Activated CD8-positive, alpha-beta T cell treated with anti-CD3 and anti-CD28 coated beads for 36 hours (primary cell): ENCODE data around the gene ISCA2. TPM values are rescaled to one million over a fixed set of nuclear protein-coding genes. Genes with fewer than 3 reads are reported as not detected.
A peak's percentile ranks its signal among the peaks of the same experiment; 100 is the strongest.

Experiments used
- ATAC-seq: fragments of 200-7000 bp; cut with Tn5 transposase; one replicate; pipeline ENCODE4 v1.10.0; 2021; ENCODE audit warnings: mild to moderate bottlenecking, moderate library complexity
- CTCF ChIA-PET: fragments of 350-600 bp; sonication (Branson Sonifier 250); formaldehyde crosslinking; loops from one replicate; lab custom pipeline; 2021; ENCODE audit warnings: antibody characterized with exemption; lab: Charles Lee
- POLR2A ChIA-PET: fragments of 350-600 bp; sonication (Branson Sonifier 250); formaldehyde crosslinking; loops from one replicate; lab custom pipeline; 2021; ENCODE audit warnings: antibody characterized with exemption; lab: Charles Lee
- DNase-seq: peaks from one replicate; pipeline ENCODE4 v3.0.0-alpha.2; 2020
- H3K27ac Mint-ChIP-seq: one replicate; pipeline ENCODE4 v1.8.0; 2021; ENCODE audit warnings: mild to moderate bottlenecking, mixed read lengths
- H3K27me3 Mint-ChIP-seq: one replicate; pipeline ENCODE4 v1.8.0; 2021; ENCODE audit warnings: mixed read lengths
- H3K36me3 Mint-ChIP-seq: one replicate; pipeline ENCODE4 v1.8.0; 2021; ENCODE audit warnings: low read depth, mixed read lengths
- H3K4me1 Mint-ChIP-seq: one replicate; pipeline ENCODE4 v1.8.0; 2021; ENCODE audit warnings: low read depth, mixed read lengths
- H3K4me3 Mint-ChIP-seq: one replicate; pipeline ENCODE4 v1.8.0; 2021; ENCODE audit warnings: mild to moderate bottlenecking, moderate library complexity, mixed read lengths
- H3K9me3 Mint-ChIP-seq: one replicate; pipeline ENCODE4 v1.8.0; 2021; ENCODE audit warnings: mixed read lengths
- CTCF ChIP-seq: fragments of 200-600 bp; IDR thresholded peaks from one replicate; pipeline ENCODE4 v1.8.0; 2022; ENCODE audit warnings: antibody characterized with exemption, mild to moderate bottlenecking
- intact Hi-C: fragments of 100-400 bp; cut with micrococcal nuclease; formaldehyde crosslinking; loops from one replicate; pipeline ENCODE4 v1.10.0; 2022
- total RNA-seq, 2 experiments: library from RNA; stranded (reverse); gene quantifications; one replicate each; pipeline ENCODE4 v1.2.3, GENCODE V29; 2021

The ISCA2 gene
- total RNA-seq, 2 experiments from 2014 or later: 29.1 to 31.7 TPM

DNA sequence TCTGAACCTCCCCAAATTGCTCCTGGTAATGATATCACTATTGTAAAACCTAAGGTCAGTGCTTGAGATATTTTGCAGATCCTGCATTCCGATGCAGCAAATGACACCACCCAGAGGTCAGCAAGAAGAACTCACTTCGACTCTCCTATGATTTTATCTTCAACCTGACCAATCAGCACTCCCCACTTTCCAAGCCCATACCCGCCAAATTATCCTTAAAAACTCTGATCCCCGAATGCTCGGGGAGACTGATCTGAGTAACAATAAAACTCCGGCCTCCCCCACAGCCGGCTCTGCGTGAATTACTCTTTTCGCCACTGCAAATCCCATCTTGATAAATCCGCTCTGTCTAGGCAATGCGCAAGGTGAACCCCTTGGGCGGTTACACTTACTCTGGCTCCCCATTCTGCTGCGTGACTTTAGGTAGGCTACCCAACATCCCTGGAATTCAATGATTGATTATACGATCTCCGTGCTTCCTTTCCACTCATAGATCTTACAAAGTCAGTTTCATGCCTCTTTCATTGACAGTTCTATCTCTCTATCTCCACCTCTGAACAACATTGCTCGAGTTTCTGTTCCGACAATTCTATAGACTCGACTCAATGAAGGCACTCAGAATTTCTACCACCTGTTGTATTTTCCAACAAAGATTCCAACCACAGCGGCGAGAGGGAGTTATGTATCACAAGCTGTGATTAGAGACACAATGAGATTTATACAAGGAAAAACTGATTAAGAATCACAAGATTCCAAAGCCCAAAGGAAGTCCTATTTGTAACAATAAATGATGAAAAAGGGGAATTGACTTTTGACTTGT is 1.4 kb upstream of the ISCA2 start:
- intact Hi-C loops: loop anchor here (2.0 kb wide), 1 partner anchor 129 kb away; no protein-coding TSS in a partner anchor
- Mint-ChIP-seq H3K4me1 (peaks cover 24% of the 10 kb centered on the region), H3K9me3 (no peaks in the 10 kb centered on the region), H3K27ac (no peak overlapping the region), H3K36me3 (peaks cover 4% of the 10 kb centered on the region), H3K4me3 (no peak overlapping the region), H3K27me3 (no peaks in the 10 kb centered on the region)
- CTCF ChIA-PET: no interaction called here
- peak; percentile 25 for DNase-seq
- POLR2A ChIA-PET: interaction anchor here (0.7 kb wide), 1 partner anchor 194 kb away, joined by 3 read pairs; no protein-coding TSS in a partner anchor
- TF ChIP-seq CTCF: peak; percentile 31
- ATAC-seq: no peak

DNA sequence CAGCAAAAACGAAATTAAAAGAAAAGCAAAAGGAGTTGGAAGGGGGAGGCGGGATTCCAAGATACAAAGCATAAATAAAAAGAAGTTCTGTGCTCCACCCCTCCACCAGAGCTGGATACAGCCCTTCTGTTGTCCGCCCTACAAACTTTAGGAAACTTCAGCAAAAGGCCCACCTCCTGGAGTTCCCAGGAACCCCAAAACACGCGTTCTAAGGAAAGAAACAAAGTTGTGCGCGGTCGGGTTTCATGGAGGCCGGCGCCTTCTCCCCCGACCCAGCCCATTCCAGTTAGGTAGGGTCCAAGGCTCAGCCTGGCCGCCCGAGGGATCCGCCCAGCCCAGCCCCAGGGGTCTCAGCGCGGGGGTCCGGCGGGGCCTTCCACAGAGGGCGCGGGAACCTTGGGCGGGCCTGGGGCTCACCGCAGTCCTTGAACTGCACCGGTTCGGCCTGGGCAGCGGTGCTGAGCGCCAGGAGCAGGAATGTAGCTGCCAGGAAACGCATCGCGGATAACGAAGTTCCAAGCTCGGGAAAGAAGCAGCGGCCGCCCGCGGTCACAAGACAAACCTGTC is 706 bp upstream of the ISCA2 start, which contains the start of gene NPC2:
Gene NPC2, minus strand, starts transcription at position 530 of the 567 bp plus-strand sequence. Its CDS starts 31 bp downstream, at position 499.
- intact Hi-C loops: loop anchor here (2.0 kb wide), 1 partner anchor 130 kb away; no protein-coding TSS in a partner anchor
- TF ChIP-seq CTCF: no peak
- POLR2A ChIA-PET: interaction anchor here (1.0 kb wide), 1 partner anchor 458 kb away, joined by 3 read pairs; no protein-coding TSS in a partner anchor
- DNase-seq (no peak), ATAC-seq (no peak)
- no peaks in the 10 kb centered on the region for H3K9me3 Mint-ChIP-seq
- CTCF ChIA-PET: interaction anchor here (1.0 to 1.5 kb wide), 2 partner anchors 45 to 116 kb away, joined by 3 to 5 read pairs; no protein-coding TSS in a partner anchor
- H3K36me3 Mint-ChIP-seq: peaks cover 6% of the 10 kb centered on the region
- H3K4me1 Mint-ChIP-seq: peaks cover 24% of the 10 kb centered on the region
- H3K27ac Mint-ChIP-seq: peak within 1 kb of the TSS; percentile 89
- no peak within 1 kb of the TSS for H3K4me3 Mint-ChIP-seq
- H3K27me3 Mint-ChIP-seq: no peaks in the 10 kb centered on the region

- no peak for DNase-seq
- intact Hi-C loops: no loop called here
- no peaks in the 10 kb centered on the region for H3K27me3 Mint-ChIP-seq
- H3K4me1 Mint-ChIP-seq: peaks cover 18% of the 10 kb centered on the region
- H3K4me3 Mint-ChIP-seq: no peak overlapping the region
- peak overlapping the region; percentile 89 for H3K27ac Mint-ChIP-seq
- CTCF ChIA-PET: no interaction called here
- POLR2A ChIA-PET: interaction anchor here (0.6 kb wide), 1 partner anchor 409 kb away, joined by 3 read pairs; no protein-coding TSS in a partner anchor
- peaks cover 6% of the 10 kb centered on the region for H3K36me3 Mint-ChIP-seq
- ATAC-seq: no peak
- TF ChIP-seq CTCF: no peak
- no peaks in the 10 kb centered on the region for H3K9me3 Mint-ChIP-seq
Observed at GRCh38 chr14:74495356-74495755, 1.8 kb downstream of the ISCA2 start.

GRCh38 chr14:74500417-74501134 is 7.0 kb downstream of the ISCA2 start:
- CTCF ChIA-PET: interaction anchor here (1.2 to 1.6 kb wide), 2 partner anchors 10 to 41 kb away, joined by 3 read pairs; no protein-coding TSS in a partner anchor
- Mint-ChIP-seq H3K27ac (no peak overlapping the region), H3K36me3 (peaks cover 4% of the 10 kb centered on the region), H3K9me3 (no peaks in the 10 kb centered on the region), H3K27me3 (no peaks in the 10 kb centered on the region), H3K4me1 (peaks cover 4% of the 10 kb centered on the region), H3K4me3 (no peak overlapping the region)
- POLR2A ChIA-PET: no interaction called here
- no peak for DNase-seq
- intact Hi-C loops: no loop called here
- no peak for ATAC-seq
- TF ChIP-seq CTCF: no peak
